Eye (tissue), 1 donor: ENCODE data around the gene MATN4.

Experiments used
- DNase-seq: peaks from one replicate; pipeline ENCODE4 v3.0.0-alpha.2; 2015

MATN4 gene

GRCh38 chr20:45313065-45313695, 5.1 kb upstream of the MATN4 start:
- no peak for DNase-seq

DNA sequence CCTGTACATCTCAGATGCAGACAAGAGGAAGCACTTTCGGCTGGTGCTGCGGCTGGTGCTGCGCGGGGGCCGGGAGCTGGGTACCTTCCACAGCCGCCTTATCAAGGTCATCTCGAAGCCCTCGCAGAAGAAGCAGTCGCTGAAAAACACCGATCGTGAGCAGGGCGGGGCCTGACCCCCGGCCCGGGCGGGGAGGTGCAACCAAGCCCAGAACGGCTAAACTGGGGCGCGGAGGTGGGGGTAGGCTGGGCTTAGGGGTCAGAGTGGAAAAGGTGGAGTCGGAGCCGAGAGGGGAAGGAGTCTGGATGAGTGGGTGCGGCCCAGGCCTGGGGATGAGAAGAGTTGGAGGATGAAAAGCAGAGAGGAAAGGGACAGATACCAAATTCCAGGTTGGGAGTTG, 4.1 kb upstream of the MATN4 start:
- no peak for DNase-seq

GRCh38 chr20:45311589-45312211, 3.6 kb upstream of the MATN4 start:
- peak; percentile 78 for DNase-seq

DNA sequence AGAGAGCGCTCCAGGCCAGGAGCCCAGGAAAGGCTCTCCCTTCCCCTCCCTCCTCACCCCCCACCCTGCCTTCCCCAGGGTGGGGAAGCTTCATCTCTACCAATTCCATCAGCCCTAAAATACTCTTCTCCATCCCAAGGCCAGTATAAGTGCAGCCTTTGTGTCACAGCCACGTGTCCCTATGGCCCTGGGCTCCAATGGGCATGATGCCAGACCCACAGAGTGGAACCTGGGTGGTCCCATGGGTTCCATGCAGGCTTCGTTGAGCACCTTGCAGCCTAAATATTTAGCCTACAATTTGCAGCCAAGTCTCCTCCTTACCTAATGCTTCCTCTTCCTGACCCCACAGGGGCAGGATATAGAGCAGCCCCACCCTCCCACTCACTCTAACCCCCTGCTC, 976 bp upstream of the MATN4 start:
- DNase-seq, result no peak

GRCh38 chr20:45307076-45307640, 941 bp downstream of the MATN4 start:
- no peak for DNase-seq

DNA sequence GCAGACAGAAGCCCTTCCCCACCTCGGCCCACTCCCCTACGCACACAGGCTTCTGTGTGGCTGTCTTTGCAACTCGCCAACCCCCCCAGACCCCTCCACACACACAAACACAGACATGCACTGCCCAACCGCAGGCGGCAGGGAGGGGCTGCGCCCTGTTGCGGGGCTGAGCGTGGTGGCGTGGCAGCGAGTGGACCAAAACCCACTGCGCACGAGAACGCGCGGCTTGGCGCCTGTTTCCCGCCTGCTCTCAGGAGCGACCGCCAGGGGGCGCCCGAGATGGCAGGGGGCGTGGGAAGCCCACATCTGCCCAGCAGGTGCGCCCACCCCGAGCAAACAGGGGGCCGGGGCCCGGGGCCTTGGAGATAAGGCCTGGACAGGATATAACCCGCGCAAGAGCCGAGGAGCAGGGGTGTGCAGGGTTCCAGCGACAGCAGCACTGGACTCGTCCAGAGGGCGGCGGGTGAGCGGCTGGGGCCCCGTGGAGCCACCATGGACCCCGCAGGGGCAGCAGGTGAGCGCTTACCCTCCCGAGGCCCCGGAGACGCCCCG, 1.6 kb downstream of the MATN4 start, which contains the start of gene RBPJL:
Gene RBPJL (plus strand): TSS at position 410 of the 552 bp plus-strand sequence. CDS start 83 bp downstream, at position 493.
- peak; percentile 38 for DNase-seq

DNA sequence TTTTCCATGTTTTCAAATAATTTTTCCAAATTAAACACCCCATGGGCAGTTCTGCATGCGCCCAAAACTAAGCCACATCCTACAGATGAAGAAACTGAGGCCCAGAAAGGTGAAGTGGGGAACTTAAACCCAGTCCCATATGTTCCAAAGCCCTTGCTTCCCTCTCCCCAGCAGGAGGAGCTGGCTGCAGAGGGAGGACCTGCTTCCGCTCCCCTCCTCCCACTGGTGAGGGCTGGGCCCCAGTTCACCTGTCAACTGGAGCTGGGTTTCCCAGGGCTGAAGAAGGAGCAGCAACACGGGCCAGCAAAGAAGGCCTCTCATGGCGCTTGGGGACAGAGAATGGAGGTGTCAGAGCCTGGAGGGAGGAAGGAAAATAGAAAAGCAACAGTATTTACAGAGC, 2.8 kb downstream of the MATN4 start:
- no peak for DNase-seq

- no peak for DNase-seq
These were observed 3.6 kb downstream of the MATN4 start for GRCh38 chr20:45304464-45304999.

- DNase-seq, result no peak
These were observed 4.3 kb downstream of the MATN4 start for GRCh38 chr20:45303586-45304463.

DNA sequence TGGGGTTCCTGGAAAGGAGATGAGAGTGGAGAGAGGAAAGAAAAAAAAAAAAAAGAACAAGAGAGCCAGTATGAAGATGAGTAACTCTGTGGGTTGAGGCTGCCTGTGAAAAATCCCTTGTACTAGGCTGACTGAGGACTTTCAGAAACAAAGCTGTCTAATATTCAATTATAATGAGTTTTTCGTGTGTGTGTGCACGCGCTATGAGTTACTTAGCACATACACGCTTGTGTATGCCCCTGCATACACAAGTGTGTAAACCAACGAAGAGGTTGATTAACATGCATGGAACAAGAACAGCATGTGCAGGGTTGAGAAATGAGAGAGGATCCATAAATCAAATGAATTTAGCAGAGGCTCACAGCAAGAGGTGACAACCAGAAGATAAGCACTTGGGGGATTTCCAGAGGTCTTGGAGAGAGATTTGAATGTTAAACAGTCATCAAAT, 6.3 kb downstream of the MATN4 start:
- DNase-seq, result no peak

GRCh38 chr20:45300961-45301360, 7.1 kb downstream of the MATN4 start:
- peak; percentile 42 for DNase-seq

- DNase-seq, result no peak
These were observed 8.3 kb downstream of the MATN4 start for GRCh38 chr20:45299786-45300185.

DNA sequence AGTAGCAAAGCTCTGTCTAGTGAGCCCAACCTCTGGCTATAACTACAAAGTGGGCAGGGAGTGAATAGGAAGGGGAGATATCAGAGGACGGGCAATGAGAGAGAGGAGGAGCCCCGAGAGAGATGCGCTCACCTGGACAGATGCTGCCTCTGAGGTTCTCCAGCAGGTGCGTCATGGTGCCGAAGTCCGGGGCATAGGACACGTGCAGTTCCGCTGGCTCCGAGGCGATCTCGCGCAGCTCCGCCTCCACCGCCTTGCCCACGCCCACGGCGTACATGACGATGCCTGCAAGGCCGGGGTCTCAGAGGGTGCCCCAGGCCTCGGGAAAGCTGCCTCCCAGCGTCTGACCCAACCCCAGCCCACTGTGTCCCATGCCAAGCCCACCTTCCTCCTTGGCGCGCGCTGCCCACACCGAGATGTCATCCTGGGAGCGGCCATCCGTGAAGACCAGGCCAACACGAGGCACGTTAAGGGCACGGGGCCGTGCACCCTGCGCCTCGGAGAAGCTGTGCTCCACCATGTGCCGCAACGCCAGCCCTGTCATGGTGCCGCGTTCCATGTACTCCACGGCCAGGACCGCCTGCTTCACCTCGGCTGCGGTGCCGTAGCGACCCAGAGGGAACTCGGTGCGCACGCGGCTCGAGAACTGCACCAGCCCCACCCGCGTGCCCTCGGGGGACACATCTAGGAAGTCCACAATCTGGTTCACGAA, 10.2 kb downstream of the MATN4 start:
- no peak for DNase-seq

DNA sequence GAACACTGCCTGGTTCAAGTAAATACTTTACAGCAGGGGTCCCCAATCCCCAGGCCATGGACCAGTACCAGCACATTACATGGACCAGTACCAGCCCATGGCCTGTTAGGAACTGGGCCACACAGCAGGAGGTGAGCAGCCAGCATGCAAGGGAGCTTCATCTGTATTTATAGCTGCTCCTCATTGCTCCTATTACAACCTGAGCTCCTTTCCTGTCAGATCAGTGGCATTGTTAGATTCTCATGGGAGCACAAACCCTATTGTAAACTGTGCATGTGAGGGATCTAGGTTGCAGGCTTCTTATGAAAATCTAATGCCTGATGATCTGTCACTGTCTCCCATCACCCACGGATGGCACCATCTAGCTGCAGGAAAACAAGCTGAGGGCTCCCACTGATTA, 13.4 kb downstream of the MATN4 start:
- no peak for DNase-seq

DNA sequence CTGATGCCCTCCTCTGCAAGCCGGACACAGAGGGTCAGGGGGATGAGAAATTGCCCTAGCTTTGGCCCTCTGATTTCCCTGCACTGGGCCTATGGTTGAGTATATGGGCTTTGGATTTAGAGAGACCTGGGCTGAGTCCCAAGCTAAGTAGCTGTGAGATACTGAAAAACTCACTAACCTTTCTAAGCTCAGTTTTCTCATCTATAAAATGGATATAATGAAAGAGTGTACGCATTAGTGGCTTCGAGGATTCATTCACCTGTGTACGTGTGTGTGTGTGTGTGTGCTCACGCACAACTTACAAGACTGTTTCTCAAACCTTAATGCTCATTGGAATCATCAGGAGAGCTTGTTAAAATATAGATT, 14.1 kb downstream of the MATN4 start:
- no peak for DNase-seq

GRCh38 chr20:45293041-45294002, 14.8 kb downstream of the MATN4 start:
- DNase-seq, result peak; percentile 97

GRCh38 chr20:45292343-45292742, 15.8 kb downstream of the MATN4 start:
- no peak for DNase-seq

DNA sequence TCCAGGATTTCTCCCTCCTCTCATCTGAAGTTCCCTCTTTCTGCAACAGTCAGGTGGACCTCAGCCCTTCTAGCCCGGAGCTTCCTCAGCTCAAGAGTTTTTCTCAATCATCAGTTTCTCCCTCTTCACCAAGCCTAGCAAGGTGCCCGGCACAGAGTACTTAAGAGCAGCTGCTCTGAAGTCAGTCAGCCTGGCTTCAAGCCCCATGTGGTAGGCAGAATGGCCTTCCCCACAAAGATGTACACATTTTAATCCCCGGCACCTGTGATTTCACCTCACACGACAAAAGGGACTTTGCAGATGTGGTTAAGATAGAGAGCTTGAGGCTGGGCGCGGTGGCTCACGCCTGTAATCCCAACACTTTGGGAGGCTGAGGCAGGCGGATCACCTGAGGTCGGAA, 16.6 kb downstream of the MATN4 start:
- DNase-seq, result no peak

DNA sequence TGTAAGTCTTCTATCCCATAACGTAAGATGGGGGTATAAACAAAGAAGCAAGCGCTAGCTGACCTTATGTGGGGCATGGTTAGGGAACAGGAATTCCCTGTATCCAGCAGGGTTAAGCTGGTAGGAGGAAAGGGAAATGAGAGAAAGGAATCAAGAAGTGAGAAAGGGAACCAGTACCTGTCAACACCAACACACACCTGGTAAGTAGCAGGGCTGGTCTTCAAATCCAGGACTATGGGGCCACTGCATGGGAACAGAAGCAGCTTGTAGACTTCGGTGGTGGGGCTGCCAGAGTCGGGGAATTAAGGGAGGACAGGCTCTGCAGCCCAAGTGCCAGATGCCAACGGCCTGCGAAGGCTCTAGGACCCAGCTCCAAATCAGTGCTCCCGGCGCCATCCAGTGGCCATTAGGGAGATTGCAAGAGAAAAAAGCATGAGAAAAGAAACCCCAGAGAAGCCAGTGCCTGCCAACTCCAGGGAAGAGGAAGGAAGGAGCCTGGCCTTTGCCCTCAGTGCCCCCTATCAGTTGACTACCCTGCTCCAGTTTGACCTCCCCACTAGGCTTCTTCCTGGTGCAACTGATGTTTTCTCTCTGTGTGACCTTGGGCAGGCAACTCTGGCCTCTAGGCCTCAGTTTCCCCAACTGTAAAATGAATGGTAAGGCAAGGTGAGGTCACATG, 17.3 kb downstream of the MATN4 start:
- DNase-seq, result peak; percentile 96

GRCh38 chr20:45289942-45290676, 18.0 kb downstream of the MATN4 start:
- DNase-seq, result no peak
